Measurements from ENCODE around the gene ADAMTSL1.

GRCh38 chr9:18783909-18784308 lies 310.0 kb downstream of the ADAMTSL1 start:
- TF ChIP-seq, protein P1, sequence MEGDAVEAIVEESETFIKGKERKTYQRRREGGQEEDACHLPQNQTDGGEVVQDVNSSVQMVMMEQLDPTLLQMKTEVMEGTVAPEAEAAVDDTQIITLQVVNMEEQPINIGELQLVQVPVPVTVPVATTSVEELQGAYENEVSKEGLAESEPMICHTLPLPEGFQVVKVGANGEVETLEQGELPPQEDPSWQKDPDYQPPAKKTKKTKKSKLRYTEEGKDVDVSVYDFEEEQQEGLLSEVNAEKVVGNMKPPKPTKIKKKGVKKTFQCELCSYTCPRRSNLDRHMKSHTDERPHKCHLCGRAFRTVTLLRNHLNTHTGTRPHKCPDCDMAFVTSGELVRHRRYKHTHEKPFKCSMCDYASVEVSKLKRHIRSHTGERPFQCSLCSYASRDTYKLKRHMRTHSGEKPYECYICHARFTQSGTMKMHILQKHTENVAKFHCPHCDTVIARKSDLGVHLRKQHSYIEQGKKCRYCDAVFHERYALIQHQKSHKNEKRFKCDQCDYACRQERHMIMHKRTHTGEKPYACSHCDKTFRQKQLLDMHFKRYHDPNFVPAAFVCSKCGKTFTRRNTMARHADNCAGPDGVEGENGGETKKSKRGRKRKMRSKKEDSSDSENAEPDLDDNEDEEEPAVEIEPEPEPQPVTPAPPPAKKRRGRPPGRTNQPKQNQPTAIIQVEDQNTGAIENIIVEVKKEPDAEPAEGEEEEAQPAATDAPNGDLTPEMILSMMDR (IDR thresholded peaks at IDR 0.05) = no peak
- TF ChIP-seq POLR2A (IDR thresholded peaks at IDR 0.05) = no peak
